ENCODE data around the gene NOG.
A peak's percentile ranks its signal among the peaks of the same experiment; 100 is the strongest.

NOG gene

GRCh38 chr17:56593646-56594319 lies at the start of gene NOG:
TSS of gene NOG (plus strand) at chr17:56593699. CDS start at chr17:56594224, 525 bp downstream.
- no peaks in the 10 kb centered on the region for H3K36me3 ChIP-seq (ENCODE audit: control insufficient read depth, insufficient read depth, low read length)
- no peaks in the 10 kb centered on the region; the same call in none of the 2 replicates for H3K27me3 ChIP-seq (replicated peaks; ENCODE audit: control insufficient read depth, insufficient read depth, low read length)

GRCh38 chr17:56545106-56545505 lies 48.4 kb upstream of the NOG start:
- no peak for TF ChIP-seq CTCF (IDR thresholded peaks at IDR 0.05; ENCODE audit: insufficient read depth, low read length, poor library complexity, severe bottlenecking)
- no peak for DNase-seq (ENCODE audit: extremely low read depth, insufficient read length)
- Histone ChIP-seq H3K36me3 (ENCODE audit: control insufficient read depth, insufficient read depth, low read length) (no peaks in the 10 kb centered on the region), H3K4me3 (replicated peaks; ENCODE audit: low read depth, low read length) (no peak overlapping the region), H3K27me3 (replicated peaks; ENCODE audit: control insufficient read depth, insufficient read depth, low read length) (no peaks in the 10 kb centered on the region; the same call in 1 of the 2 replicates)

More at GRCh38 chr17:56593646-56594319, at the start of gene NOG:
- peak within 1 kb of the TSS; percentile 16; the same call in 1 of the 2 replicates for H3K4me3 ChIP-seq (replicated peaks; ENCODE audit: low read depth, low read length)
- peak; percentile 39 for DNase-seq (ENCODE audit: extremely low read depth, insufficient read length)
- no peak for TF ChIP-seq CTCF (IDR thresholded peaks at IDR 0.05; ENCODE audit: insufficient read depth, low read length, poor library complexity, severe bottlenecking)

- DNase-seq (ENCODE audit: extremely low read depth, insufficient read length), result no peak
- no peaks in the 10 kb centered on the region for H3K36me3 ChIP-seq (ENCODE audit: control insufficient read depth, insufficient read depth, low read length)
- H3K27me3 ChIP-seq (replicated peaks; ENCODE audit: control insufficient read depth, insufficient read depth, low read length), result no peaks in the 10 kb centered on the region; the same call in 1 of the 2 replicates
- H3K4me3 ChIP-seq (replicated peaks; ENCODE audit: low read depth, low read length), result no peak overlapping the region
- TF ChIP-seq CTCF (IDR thresholded peaks at IDR 0.05; ENCODE audit: insufficient read depth, low read length, poor library complexity, severe bottlenecking), result no peak
These were observed 47.6 kb upstream of the NOG start for GRCh38 chr17:56545930-56546329.

GRCh38 chr17:56548661-56549060 lies 44.8 kb upstream of the NOG start:
- H3K27me3 ChIP-seq (replicated peaks; ENCODE audit: control insufficient read depth, insufficient read depth, low read length), result no peaks in the 10 kb centered on the region
- no peak for DNase-seq (ENCODE audit: extremely low read depth, insufficient read length)
- no peak for TF ChIP-seq CTCF (IDR thresholded peaks at IDR 0.05; ENCODE audit: insufficient read depth, low read length, poor library complexity, severe bottlenecking)
- H3K4me3 ChIP-seq (replicated peaks; ENCODE audit: low read depth, low read length), result no peak overlapping the region
- H3K36me3 ChIP-seq (ENCODE audit: control insufficient read depth, insufficient read depth, low read length), result no peaks in the 10 kb centered on the region

- Histone ChIP-seq H3K27me3 (replicated peaks; ENCODE audit: control insufficient read depth, insufficient read depth, low read length) (no peaks in the 10 kb centered on the region), H3K4me3 (replicated peaks; ENCODE audit: low read depth, low read length) (no peak overlapping the region), H3K36me3 (ENCODE audit: control insufficient read depth, insufficient read depth, low read length) (no peaks in the 10 kb centered on the region)
- no peak for DNase-seq (ENCODE audit: extremely low read depth, insufficient read length)
- TF ChIP-seq CTCF (IDR thresholded peaks at IDR 0.05; ENCODE audit: insufficient read depth, low read length, poor library complexity, severe bottlenecking), result no peak
These were observed 44.0 kb upstream of the NOG start for GRCh38 chr17:56549501-56549900.
